GM10847 (cell line): ENCODE measurements around the gene TMEM187.

Experiments
- POLR2A ChIP-seq: IDR thresholded peaks from 2 replicates; pipeline ENCODE4 v1.6.1; 2011; ENCODE audit not compliant: insufficient read length; ENCODE audit errors: extremely low read depth

Gene TMEM187

DNA sequence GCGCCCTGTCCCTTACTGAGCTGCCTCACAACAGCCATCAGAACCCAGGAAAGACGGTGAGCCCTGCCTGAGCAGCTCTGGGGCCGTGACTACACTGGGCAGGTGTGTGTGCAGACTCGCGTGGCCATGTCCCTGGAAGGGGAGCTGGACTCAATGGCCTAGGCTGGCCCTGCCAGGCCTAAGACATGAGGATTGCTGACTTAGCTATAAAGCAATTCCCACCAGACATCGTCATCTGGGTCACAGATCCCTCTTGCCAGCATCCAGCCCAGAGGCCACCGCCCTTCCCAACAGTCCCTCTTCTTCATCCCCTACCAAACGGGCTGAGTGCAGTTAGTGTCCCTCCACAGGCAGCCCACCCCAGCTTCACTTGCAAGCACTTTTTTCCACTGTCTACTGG, 41.4 kb upstream of the TMEM187 start:
- TF ChIP-seq POLR2A: no peak

GRCh38 chrX:153931748-153932147, 40.8 kb upstream of the TMEM187 start:
- TF ChIP-seq POLR2A: no peak

DNA sequence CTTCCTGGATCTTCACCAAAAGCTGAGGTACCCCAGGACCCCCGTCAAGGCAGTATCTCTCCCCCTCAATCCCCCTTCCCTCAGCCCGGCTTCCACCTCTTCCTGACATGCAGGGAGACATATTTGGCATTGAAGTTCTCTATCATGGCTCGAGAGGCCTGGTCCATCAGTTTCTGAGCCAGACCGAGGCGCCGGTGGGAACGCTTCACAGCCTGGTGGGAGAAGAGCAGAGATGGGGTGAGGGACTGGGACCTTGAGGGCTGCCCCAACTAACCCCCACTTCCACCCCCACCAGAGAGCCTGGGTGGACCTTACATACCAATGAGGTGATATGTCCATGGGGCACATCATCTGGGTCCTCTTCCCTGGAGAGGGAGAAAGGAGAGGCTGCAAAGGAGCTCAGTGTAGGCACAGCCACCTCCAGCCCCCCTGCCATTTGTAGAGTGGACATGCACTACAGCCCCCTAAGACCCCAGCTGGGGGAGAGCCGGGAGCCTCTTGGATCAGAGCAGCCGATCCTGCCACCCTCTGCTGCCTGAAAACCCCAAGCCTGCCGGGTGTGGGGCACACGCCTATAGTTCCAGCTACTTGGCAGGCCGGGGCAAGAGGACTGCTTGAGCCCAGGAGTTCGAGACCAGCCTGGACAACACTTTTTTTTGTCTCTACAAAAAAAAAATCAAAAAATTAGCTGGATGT, 40.2 kb upstream of the TMEM187 start:
- no peak for TF ChIP-seq POLR2A

DNA sequence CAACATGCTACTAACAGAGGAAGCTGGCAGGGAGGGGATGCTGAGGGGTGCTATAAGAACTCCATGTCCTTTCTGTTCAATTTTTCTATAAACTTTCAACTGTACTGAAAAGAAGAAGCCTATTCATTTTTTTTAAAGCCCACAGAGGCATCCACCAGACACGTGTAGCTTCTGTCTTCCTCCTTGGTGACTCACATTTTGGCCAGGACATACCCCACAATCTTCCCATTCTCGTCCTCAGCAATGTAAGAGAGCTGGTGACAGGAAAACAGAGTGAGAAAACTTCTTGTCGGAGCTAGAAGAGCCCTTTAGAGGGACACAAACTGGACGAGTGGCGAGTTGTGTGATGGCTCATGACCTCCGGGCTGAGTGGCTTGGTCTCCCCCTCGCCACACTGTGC, 38.8 kb upstream of the TMEM187 start:
- TF ChIP-seq POLR2A: no peak

DNA sequence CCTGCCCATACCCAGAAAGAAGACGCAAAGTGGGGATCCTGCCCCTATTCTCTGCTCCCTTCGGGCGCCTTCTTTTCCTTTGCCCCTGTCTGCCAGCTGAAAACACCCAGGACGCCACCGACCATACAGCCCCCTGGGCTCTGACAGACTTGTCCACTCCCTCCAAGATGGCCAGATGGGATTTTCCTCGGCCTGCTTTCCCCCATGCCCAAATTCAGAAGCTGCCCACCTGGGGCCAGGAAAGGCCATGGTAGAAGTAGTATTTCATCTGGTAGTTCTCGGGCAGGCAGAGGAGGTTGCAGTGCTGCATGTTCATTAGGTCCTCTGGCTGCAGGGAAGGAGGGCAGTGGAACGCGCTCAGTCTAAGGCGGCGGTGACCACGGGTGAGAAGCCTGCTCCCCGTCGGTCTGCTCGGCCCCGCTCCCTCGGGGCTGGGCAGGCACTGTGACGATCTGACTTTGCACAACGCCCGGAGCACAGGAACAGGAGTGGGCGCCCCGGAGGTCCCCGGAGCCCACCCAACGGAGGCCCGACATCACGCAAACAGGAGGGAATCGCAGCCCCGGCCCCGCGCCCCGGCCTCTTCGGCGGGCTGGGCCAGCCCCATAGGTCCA, 38.3 kb upstream of the TMEM187 start:
- TF ChIP-seq POLR2A: no peak

DNA sequence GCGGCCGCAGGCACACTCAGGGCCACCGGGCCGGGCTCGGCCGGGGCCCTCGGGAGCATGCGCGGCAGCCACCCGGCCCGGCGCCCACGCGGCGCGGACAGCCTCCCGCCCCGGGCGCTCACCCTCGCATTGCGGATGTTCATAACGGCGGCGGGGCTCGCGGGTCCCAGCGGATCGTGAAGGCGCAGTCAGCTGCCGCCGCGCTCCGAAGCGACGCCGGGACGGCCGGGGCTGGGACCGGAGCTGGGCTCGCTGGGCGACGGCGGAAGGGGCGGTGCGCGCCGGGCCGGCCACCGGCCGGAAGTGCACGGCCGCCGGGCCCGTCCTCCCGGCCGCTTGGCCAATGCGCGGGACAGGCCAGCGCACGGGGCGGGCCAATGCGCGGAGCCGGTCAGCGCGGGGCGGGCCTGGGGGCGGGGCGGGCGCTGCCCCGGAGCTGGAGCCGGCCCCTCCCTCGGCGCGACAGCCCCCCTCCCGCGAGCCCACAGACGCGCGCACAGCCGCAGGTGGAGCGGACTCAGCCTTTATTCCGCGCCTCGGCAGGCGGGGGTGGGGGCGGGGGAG, 37.7 kb upstream of the TMEM187 start, which contains the start of gene NAA10:
TSS of gene NAA10 (minus strand) at position 276 of the 564 bp plus-strand sequence. CDS start at position 143, 133 bp downstream.
- TF ChIP-seq POLR2A: peak; percentile 46

- TF ChIP-seq POLR2A: no peak
These were observed 37.2 kb upstream of the TMEM187 start for GRCh38 chrX:153935326-153935851.

DNA sequence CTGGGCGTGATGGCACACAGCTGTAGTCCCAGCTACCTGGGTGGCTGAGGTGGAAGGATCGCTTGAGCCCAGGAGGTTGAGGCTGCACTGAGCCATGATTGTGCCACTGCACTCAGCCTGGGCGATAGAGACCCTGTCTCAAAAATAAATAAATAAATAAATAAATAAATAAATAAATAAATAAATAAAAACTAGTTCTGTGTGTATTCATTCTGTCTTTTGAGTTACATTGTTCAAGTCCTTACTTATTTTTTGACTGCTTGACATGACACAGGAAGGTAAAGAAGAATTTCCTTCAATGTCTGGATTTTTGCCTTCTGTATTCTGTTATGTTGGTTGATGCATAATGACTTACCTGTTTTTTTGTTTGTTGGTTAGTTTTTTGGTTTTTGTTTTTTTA, 35.5 kb upstream of the TMEM187 start:
- no peak for TF ChIP-seq POLR2A

- TF ChIP-seq POLR2A: no peak
These were observed 34.2 kb upstream of the TMEM187 start for GRCh38 chrX:153938226-153938786.

GRCh38 chrX:153939573-153939972, 33.0 kb upstream of the TMEM187 start:
- no peak for TF ChIP-seq POLR2A

DNA sequence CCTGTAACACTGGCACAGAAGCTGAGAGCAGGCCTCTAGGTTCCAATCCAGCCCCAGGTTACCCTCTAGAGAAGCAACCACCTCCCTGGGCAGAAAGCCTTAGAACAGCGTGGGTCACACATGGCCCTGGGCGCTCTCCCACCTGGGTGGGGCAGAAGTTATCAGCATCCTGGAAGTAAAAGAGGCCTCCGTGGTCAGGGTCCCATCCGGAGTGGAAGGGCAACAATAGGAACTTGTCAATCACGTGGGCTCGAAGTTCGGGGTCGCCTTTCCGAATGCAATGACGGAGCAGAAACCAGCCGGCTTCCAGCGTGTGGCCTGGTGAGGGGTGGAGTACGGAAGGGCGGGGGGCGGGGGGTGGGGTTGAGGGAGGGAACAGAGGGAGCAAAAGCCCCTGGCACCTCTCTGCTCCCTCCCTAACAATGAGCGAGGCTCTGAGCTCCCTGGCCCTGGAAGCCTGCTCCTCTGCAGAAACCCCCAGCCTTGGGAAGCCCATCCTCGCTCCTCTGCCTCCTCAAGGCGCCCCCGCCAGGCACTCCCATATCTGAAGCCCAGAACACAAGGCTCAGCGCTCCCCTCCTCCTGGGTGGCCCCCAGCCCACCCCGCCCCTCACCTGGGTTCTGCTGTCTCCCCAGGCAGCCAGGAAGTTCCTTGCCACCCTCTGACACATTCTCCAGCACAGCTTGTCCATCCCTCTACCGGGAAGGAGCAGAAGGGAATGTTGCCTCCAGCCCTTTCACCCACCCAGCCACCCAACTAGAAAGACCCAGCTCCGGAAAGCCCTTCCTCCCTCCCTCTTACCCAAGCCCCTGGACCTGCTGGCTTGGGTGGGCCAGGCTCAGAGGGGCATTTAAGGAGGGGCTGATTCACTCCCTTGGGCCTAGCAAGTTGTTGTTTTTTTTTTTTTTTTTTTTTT, 31.0 kb upstream of the TMEM187 start:
- TF ChIP-seq POLR2A: no peak

DNA sequence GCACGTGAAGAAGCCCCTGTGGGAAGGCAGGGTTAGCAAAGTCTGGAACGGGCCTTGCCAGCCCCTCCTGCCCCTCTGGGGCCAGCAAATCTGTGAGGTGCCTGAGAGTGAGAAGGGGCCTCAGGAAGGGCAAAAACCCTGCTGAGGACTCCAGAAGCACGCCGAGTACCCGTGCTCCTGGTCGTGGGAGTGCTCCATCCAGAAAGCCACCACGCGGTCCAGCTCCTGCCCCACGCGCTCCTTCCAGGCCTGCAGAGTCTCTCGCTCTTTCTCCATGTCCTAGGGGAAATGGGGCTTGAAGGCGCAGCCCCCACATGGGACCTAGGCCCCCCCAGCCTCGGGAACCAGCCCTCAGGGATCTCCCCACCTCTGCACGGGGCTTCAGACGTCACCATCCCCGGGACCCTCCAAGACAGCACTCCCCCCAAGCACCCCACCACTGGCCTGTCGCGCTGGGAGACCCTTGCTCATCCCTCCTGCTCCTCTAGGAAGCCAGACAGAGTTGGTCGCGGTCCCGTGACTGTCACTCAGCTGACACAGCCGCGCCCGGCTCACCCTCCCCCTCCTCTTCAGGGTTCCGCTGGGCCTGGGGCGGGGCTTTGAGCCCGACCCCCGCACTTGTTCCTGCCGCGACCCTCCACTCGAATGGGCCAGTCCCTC, 28.3 kb upstream of the TMEM187 start, which contains the start of gene RENBP:
TSS of gene RENBP (minus strand) at position 504 of the 660 bp plus-strand sequence. CDS start at position 471, 33 bp downstream.
- TF ChIP-seq POLR2A: no peak

DNA sequence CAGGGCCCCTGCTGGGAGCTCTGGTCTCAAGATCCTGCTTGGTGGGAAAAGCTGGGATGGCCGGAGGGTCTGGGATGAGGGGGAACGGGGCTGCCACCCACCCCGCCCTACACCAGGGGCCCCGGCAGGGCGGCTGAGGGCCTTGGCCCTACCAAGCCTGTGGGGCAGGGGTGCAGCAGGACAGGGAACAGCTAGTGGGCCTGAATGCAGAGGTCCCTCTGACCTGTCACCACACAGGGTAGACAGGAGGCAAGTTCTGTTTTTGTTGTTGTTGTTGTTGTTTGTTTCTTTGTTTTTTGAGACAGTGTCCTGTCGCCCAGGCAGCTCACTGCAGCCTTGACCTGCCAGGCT, 27.8 kb upstream of the TMEM187 start:
- no peak for TF ChIP-seq POLR2A

DNA sequence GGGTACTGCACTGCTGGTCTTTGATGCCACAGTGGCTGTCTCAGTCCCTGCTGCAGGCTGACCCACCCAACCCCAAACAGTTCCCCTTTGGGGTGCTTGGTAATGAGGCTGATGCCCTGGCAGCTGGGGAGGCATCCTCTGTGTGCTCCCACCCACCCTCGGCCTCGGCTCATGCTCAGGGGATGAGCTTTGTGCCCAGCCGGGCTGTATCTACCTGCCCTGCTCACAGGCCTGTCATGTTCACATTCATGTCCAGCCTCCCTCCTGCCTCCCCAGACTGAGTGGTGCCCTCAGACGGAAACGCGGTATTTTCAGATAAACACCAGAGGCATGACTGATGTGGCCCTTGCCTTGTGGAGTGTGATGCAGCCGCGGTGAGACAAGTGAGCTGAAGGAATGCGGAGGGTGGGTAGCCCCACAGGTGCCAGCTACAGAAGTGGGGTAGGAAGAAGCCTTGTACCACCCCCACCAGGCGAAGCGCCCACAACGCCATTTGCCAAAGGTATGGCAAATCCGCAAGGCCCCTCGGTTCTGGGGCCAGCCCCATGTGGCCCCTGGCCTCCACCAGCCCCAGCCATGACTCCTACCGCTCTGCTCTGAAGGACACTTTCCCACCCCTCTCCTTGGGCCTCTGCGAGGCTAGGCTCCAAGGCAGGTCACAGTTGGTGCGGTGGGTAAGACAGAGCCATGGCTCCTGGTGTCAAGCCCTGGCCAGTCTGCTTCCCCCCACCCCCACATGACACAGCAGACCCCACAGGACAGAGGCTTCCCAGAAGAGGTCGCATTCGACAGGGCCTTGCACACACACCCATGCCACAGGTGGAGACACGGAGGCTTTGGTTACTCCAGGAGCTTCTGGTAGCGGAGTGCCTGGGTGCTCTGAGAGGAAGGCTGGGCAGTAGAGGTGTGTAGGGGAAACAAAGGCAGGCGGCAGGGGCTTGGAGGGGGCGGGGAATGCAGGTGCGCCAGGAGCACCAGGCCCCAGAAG, 26.3 kb upstream of the TMEM187 start:
- TF ChIP-seq POLR2A: no peak
